Central memory CD4-positive, alpha-beta T cell (primary cell): ENCODE measurements around the gene STS.
"Not testable (repeated sequence)": the region's sequence is repeated elsewhere in the genome, so short reads cannot be mapped to it uniquely, and the experiment has no call there.

Experiments
- DNase-seq: peaks from one replicate; pipeline ENCODE4 v3.0.0; 2022

Gene STS

DNA sequence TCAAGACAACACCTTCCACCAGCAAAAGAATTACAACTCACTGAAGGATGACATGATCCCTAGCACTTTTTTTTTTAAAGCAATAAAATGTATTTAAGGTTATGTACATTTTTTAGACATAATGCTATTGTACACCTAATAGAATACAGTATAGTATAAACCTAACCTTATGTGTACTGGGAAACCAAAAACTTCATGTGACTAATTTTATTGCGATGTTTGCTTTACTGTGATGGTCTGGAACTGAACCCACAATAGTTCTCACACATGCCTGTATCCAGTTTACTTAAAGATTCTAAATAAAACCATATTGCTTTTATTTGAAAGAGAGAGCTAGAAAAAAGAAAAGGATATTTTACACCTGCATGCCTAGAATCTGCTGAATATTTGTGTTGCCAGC, 4.4 kb upstream of the STS start:
- DNase-seq: no peak

DNA sequence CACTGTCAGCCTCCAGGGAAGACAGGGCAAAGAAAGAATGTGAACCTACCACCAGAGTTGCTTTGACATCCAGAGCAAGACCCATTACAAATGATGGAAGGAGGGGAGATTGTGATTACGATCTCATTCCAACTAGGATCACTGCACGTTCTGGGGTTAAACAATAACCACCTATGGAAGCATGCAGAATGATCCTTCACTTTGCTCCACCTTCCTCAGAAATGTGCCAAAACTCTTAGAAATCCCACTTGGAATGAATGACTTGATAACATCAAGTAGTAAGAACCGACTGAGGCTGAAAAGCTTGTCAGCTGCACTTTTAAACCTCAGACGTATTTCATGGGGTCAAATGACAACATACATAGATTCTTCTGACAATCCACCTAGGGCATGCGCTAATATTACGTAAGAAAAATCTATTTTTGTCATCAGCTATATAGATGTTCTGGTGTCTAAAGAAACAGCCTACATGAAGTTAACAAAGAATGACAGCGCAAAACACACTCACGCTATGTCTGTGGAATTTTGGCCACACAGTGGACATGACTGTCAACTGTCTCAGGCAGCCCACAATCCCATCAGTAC, 3.5 kb upstream of the STS start:
- no peak for DNase-seq

DNA sequence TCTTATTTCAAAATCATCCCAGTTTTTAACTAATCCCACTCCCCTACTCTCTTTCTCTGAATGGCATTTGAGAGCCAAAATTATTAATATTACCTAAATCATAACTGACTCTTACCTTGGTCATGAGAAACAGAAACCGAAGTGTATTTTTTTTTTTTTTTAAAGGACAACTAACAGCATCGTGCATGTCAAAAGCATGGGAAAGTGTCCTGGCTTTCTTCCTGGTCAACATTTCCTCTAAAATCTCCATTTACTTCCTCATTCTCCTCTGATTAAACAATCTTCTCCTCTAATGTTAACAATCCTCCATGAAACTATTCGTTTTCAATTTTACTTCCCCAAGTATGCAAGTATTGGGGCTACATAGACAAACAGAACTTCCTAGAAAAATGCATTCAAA, 2.1 kb upstream of the STS start:
- DNase-seq: no peak

DNA sequence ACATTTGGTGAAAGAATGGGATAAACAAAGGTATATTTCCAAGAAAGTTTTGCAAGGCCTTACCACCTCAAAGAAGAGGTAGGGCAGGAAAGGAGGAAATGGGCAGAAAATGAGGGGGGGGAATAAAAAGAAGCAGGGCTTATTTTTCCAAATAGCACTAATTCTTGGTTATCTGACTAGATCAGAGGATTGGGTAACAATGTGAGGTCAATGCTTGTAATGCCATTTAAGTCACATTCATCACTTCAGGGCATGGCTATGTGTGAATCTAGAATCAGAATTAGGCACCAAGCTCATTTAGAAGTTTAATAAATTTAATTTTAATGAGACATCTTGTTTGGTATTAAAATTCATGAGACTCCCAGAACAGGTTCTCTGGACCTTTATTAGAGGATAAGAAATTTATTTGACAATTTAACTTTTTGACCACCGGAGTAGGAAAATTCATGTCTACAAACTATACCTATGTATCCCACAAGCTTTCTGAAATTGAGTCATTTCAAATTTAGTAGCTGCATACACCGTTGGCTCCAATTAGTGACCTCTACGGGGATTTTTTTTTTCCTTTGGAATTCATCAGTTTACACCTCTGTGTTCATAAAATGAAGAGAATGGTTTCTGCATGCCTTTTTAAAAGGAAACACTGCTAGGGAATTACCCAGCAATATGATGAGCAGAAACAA, 1.4 kb upstream of the STS start:
- no peak for DNase-seq

DNA sequence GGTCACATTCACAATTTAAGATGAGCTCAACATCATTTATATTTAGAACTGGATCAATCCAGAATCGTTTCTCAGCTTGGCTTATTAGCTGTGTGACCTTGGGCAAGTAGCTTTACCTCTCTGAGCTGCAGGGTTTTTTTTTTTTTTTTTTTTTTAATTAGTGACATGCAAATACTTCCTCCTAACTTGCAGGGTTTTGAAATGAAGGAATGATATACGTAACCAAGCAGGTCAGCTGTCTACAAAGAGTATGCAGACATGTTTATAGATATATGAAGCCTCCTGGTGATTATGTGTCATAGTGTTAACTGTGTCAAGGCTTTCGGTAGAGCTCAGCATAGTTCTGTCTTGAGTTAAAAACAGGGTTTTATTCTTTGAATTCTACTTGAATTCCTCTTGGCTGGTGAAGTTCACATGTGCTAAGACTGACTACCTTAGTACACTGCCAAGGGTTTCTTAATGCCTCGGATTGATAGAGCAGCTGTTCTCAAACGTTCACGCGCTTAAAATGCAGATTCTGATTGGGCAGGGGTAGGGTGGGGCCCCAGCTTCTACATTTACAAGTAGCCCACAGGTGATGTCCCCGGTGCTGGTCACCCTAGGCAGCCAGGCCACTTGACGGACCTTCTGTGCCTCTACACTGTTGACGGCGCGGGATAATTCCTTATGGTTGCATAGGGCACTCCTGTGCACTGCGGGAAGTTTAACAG, 654 bp upstream of the STS start:
- DNase-seq: peak; percentile 2

DNA sequence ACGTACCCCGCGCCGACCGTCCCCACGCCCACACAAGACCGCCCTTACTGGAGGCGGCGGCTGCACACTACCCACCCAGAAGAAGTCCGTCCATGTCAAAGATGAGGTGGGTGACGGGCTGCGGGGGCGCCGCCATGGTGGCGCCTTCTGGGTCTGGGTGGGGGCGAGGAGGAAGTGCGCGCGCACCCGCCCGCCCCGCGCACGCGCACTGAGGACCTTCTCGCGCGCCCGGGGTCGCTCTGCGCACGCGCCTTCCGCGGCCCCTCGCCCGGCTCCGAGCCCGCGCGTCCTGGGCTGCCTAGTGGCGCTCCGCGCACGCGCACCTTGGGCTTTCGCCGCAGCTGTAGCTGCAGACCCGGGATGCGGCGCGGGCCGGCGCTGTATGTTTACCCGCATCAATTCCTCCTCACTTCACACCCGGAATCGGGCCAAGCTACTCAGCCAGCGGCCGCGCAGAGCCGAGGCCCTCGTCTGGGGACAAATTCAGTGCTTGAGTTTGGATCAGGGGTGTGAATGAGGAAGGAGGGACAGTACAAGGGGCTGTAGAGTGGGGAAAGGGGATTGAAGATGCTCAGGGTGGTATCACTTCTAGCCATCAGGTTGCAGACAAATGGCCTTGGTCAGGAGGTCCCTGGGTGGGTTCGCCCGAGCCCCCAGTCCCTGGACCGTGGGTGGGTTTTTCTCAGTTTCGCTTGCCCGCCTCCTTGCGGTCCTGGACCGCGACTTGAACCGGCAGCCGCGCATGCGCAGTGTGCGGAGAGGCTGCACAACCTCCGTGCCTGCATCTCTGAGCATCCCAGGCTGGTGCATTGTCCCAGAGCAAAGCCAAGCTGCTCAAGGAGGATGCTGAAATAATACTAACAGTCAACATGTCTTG, 704 bp downstream of the STS start, which contains the start of gene PUDP:
Gene PUDP, minus strand, starts transcription at position 176 of the 877 bp plus-strand sequence. Its CDS starts 40 bp downstream, at position 136.
- DNase-seq: peak; percentile 93

DNA sequence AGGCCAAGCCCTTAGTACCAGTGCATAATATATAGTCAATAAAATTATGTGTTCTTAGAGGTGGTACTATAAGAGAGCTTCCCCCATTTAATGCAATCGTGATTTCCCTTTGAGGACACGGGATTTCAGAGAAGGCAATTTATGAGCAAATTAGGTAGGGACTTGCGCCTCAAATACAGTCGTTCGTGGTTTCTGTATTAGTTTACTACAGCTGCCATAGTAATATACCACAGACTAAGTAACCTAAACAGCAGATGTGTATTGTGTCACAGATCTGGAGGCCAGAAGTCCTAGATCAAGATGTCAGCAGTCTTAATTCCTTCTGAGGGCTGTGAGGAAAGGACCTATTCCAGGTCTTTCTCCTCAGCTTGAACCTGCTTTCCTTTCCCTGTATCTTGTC, 1.9 kb downstream of the STS start:
- DNase-seq: no peak

DNA sequence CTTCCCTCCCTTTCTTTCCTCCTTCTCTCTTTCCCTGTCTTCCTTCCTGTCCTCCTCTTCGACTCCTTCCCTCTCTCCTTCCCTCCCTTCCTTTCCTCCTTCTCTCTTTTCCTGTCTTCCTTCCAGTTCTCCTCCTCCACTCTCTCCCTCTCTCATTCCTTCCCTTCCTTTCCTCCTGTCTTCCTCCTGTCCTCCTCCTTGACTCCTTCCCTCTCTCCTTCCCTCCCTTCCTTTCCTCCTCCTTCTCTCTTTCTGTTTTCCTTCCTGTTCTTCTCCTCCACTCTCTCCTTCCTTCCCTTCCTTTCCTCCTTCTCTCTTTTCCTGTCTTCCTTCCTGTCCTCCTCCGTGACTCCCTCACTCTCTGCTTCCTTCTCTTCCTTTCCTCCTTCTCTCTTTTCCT, 5.7 kb downstream of the STS start:
- DNase-seq: no peak

DNA sequence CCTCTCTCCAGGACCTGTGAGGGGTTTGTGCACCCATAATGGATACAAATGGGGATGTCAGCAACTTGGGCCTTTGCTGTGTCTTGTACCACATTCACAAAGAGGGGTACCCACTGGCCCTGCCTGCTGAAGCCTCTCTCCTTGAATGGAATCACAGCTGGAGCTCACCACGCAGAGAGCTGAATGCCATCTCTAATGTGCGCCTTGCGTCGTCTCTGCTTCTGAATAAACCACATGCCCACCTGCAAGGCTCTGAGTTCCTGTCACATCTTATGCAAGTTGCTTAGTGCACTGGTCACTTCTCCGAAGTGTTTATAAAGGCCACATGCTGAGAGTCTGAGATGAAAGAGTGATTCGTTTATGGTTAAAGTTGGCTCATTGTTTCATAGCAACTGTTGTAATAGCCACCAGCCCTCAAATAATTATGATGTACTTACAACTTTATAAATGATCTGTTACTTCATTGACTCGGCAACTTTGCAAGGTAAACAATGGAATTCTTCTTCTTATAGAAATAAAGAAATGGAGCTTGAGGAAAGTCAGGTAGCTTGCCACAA, 6.6 kb downstream of the STS start:
- no peak for DNase-seq

DNA sequence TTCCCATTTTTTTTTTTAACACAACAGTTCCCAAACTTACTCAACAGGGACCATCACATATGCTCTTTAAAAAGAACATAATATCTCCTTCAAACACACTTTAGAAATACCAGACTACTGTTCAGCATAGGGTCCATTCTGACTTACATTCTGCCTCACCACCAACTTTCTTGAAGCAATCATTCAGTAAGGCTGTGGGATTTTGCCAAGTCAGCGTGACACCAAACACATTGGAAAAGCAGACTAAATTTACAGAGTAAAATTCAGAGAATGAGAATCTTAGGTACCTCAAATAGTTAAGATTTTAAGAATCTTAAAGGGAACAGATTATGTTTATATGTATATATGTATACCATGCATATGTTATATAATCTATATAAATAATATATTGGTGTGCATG, 7.7 kb downstream of the STS start:
- no peak for DNase-seq

DNA sequence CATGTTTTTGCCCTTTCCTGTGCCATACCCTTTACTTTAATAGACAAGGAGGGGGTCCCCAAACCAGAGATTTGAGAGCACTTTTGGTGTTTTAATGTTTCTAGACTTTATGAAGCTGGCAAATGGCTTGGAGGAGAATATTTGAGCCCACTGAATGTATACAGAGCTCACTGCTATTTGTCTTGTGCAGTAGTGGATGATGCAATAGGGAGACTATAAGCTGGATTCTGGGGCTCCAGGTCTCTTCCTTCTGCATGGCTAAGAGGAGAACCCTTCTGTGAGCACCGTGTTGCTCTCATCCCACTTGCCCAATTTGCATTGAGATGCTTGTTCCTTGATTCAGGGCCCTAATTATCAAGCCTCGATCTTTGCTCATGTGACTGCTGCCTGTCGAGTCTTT, 9.4 kb downstream of the STS start:
- no peak for DNase-seq

DNA sequence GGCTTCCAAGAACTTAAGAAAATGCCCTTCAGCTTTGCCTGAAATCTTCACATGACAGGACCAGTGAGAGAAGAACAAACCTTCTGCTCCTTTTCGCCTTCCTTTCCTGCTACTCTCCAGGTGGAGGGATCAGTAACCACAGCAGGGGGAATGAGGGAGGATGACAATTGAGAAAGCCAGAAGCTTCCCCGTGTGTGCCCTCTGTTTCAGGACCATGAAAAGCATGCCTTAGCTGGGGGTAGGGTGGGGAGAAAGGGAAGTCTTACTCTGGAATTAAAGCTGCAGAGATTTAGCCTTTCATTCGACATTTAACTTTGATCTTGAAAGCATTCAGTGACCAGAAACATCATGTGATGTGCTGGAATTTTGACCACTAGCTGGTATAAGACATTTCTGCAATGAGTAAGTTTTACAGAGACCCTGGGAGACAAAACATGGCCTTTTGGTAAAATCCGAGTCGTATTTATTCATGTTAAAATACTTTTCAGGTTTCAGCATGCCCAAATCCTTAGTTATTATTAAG, 11.0 kb downstream of the STS start:
- no peak for DNase-seq

DNA sequence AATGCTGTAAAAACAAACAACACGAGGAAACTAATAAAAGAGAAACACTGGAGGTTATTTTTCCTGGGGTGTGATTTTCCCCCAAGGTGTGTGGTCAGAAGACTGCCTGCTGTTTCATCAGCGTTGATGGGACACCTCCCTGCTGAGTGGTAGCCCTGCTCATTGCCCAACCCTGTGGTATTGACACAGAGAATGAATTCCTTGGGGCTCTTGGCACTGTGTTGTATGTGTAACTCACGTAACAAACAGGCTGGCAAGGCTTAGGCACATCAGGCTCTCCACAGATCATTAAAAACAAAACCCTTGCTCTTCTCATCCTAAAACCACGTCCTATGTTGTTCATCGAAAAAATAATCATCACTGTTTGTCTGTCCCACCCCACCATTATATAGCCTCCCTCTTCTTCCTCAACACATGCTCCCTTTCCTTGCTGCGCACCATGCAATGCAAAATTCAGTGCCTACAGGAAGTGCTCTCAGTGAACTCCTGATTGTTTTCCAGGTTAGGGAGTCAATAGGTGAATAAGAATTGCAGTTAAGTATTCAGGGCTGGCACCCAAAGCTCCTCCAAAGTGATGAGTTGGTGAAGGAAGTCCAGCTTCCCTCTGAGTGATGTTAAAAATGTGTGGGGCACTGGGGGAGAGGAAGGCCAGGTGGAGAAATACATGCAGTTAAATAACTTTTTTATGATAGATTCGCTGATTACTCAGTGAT, 11.8 kb downstream of the STS start:
- DNase-seq: no peak

DNA sequence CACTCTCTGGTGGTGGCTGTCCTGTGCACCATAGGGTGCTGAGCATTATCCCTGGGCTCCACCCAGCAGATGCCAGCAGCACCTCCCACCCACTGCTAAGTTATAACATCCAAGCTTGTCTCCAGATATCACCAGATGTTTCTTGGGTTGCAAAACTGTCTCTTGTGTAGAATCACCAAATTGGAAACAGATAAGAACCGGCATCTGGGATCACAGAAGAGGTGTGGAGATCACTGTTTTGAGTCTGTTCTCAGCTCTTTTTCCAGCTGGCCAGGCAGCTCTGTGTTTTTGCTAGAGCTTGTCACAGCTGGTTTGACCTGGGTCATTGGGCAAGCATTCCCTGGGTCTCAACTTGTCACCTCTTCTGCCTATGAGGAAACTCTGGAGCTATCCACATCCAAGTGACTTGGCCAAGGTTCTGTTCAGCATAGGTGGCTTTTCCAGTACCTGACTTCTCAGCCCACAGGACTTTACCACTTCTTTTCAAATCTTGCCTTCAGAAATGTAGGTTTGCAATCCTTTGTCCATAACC, 15.7 kb downstream of the STS start:
- no peak for DNase-seq

DNA sequence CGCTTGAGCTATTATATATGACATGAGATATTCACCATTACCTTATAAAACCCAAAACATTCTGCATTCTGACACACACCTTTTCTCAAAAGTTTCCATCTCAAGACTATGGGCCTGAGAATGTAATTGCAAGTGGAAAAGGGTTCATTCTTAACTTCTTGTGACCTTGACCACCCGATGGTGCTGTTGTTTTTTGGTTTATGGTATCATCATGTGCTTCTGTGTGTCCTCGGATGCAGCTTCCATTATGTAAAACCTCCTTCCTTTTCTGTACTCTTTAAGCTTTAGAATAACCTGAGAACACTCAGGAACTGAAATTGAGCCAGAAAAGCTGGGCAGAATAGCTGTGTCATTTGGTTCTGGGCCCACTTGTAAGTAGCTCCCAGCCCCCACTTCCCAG, 16.7 kb downstream of the STS start:
- DNase-seq: no peak

DNA sequence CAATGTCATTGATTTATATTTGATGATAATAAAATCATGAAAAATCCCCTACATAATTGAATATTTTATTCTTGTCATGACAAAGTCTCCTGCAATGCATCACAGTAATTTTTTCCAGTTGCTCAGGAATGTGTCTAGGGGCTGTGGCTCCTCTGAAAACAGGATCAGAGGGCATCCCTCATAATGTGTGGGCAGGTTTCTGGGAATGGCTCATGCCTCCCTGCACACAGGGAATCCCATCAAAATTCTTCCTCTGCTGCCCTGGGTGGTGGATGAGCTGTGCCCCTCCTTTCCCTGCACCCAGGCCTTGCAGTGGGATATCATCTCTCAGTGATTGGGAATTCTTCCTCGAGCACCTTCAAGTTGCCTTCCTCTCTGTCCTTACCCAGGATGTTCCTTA, 20.9 kb downstream of the STS start:
- no peak for DNase-seq

DNA sequence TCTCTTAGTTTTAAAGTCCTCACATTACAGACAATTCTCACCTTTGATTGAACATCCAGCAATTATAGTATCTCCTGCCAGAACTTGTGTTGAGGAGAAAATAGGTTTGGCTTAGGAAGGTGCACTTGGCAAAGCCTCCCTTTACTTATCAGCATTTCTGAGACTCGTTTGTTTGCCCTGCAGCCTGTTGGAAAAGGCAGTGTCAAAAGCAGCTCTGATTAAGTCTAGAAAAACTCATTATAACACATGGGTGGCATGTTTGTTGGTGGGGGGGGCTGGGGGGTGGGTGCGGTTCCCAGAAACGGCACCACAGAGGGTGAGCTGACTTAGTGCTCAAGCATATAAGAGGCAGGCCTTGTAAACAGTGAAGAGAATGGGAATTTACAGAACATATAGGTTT, 22.1 kb downstream of the STS start:
- DNase-seq: no peak

DNA sequence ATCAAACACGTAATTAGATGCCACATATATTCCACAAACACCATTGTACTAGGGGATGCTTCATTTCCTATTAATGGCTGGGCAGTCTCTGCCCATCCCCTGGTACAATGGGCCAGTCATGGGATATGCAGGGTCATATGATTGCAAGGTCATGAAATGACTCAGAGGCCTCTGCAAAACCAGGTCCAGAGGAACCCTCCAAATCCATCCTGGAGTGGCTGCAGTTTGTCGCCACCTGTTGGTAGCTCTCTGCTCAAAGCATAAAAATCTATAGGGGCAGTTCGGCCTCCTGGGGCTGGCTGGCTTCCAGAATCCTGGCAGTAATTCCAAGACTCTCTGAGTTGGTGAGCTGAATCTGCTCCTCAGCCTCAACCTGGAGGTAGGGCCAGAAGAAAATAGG, 23.4 kb downstream of the STS start:
- no peak for DNase-seq

DNA sequence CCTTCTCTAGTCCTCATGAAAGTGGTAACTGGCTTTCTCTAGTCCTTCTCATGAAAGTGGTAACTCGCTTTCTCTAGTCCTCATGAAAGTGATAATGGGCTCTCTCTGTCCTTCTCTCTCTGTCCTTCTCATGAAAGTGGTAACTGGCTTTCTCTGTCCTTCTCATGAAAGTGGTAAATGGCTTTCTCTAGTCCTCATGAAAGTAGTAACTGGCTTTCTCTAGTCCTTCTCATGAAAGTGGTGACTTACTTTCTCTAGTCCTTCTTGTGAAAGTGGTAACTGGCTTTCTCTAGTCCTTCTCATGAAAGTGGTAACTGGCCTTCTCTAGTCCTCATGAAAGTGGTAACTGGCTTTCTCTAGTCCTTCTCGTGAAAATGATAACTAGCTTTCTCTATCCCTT, 31.3 kb downstream of the STS start:
- not testable (repeated sequence) for DNase-seq

DNA sequence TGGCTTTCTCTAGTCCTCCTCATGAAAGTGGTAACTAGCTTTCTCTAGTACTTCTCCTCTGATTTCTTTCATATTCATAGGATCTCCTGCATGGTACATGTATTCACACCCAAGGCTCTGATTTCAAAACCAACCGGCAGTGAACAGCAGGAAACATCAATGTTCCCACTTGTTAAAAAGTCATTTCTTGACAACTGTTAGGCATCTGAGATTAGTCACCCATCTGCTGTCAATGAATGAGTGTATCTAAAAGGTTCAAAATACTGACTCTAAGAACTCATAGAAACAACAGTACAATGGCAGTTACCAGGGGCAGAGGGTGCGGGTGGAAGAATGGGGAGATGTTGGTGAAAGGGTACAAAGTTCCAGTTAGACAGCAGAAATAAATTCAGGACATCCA, 31.9 kb downstream of the STS start:
- no peak for DNase-seq

DNA sequence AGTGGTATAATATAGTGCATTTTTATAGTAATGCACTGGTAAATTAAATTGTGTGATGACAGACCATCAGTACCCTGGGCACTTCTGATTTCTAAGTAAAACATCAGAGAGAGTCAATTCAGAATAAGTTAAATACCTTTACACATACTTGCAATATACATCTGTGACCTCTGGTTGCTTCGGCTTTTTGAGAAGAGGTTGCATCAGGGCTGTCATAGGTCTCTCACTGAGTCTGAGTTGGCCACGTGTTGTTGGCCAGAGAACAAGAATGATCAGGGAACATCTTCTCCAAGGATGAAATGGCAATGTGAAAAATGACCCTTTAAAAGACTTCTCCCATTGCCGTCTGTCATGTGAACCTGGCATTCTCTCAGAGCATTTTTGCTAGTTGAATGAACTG, 37.3 kb downstream of the STS start:
- no peak for DNase-seq

DNA sequence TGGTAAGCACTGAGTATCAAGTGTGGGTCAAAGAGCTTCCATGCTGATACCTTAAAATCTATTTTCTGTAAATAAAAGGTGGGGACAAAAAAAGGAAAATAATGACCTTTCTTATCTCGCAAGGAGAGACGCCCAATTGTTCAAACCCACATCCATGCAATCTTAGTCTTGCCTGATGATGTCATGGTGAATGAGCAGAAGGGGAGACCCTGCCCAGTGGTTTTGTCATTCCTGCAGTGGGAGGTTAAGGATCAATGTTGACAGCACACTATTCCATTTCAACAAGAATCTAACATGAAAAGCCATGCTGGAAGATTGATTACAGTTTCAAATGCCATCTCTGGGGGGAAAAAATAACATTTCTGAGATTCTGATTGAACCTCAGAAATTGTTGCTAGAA, 41.2 kb downstream of the STS start:
- no peak for DNase-seq
